Measurements from ENCODE around the gene DAGLB. TPM values are rescaled to one million over a fixed set of nuclear protein-coding genes. Genes with fewer than 3 reads are reported as not detected.
"Not testable (repeated sequence)": the region's sequence is repeated elsewhere in the genome, so short reads cannot be mapped to it uniquely, and the experiment has no call there.

DAGLB gene
- total RNA-seq, 1 donor from 2014 or later = 8.9 TPM

- peak; percentile 26 to 34 for DNase-seq (ENCODE audit: low read depth in 2 of 2)
Observed at GRCh38 chr7:6430271-6430940, 17.3 kb downstream of the DAGLB start.

GRCh38 chr7:6425948-6426347 is 21.8 kb downstream of the DAGLB start:
- no peak for DNase-seq (ENCODE audit: low read depth in 2 of 2)

- DNase-seq (ENCODE audit: low read depth in 2 of 2) = no peak
Observed at GRCh38 chr7:6423942-6424701, 23.6 kb downstream of the DAGLB start.

- no peak for DNase-seq (ENCODE audit: low read depth in 2 of 2)
Observed at GRCh38 chr7:6422926-6423632, 24.7 kb downstream of the DAGLB start.

- no peak for DNase-seq (ENCODE audit: low read depth in 2 of 2)
Observed at GRCh38 chr7:6422095-6422494, 25.7 kb downstream of the DAGLB start.

GRCh38 chr7:6420680-6421079 is 27.1 kb downstream of the DAGLB start:
- no peak for DNase-seq (ENCODE audit: low read depth in 2 of 2)

- DNase-seq (ENCODE audit: low read depth in 2 of 2) = no peak
Observed at GRCh38 chr7:6419310-6419773, 28.4 kb downstream of the DAGLB start.

GRCh38 chr7:6417408-6417807 is 30.3 kb downstream of the DAGLB start:
- DNase-seq (ENCODE audit: low read depth in 2 of 2) = no peak

GRCh38 chr7:6416516-6417145 is 31.1 kb downstream of the DAGLB start:
- DNase-seq (ENCODE audit: low read depth in 2 of 2) = no peak

- no peak for DNase-seq (ENCODE audit: low read depth in 2 of 2)
Observed at GRCh38 chr7:6413637-6414036, 34.1 kb downstream of the DAGLB start.

GRCh38 chr7:6409944-6410693 is 37.6 kb downstream of the DAGLB start:
- no peak for DNase-seq (ENCODE audit: low read depth in 2 of 2)

- DNase-seq (ENCODE audit: low read depth in 2 of 2) = no peak
Observed at GRCh38 chr7:6409091-6409490, 38.7 kb downstream of the DAGLB start.

- DNase-seq (ENCODE audit: low read depth in 2 of 2) = no peak
Observed at GRCh38 chr7:6407434-6407833, 40.3 kb downstream of the DAGLB start.

- no peak for DNase-seq (ENCODE audit: low read depth in 2 of 2)
Observed at GRCh38 chr7:6406121-6406520, 41.6 kb downstream of the DAGLB start.

- no peak for DNase-seq (ENCODE audit: low read depth in 2 of 2)
Observed at GRCh38 chr7:6403907-6404306, 43.8 kb downstream of the DAGLB start.

GRCh38 chr7:6402741-6403140 is 45.0 kb downstream of the DAGLB start:
- DNase-seq (ENCODE audit: low read depth in 2 of 2) = no peak

- no peak for DNase-seq (ENCODE audit: low read depth in 2 of 2)
Observed at GRCh38 chr7:6402041-6402440, 45.7 kb downstream of the DAGLB start.

- no peak for DNase-seq (ENCODE audit: low read depth in 2 of 2)
Observed at GRCh38 chr7:6401536-6401935, 46.2 kb downstream of the DAGLB start.

GRCh38 chr7:6400243-6401105 is 47.3 kb downstream of the DAGLB start:
- DNase-seq (ENCODE audit: low read depth in 2 of 2) = not testable (repeated sequence)

GRCh38 chr7:6399351-6399750 is 48.4 kb downstream of the DAGLB start:
- no peak for DNase-seq (ENCODE audit: low read depth in 2 of 2)
